BJ (cell line): ENCODE measurements around the gene DNAJC6. TPM values are rescaled to one million over a fixed set of nuclear protein-coding genes. Genes with fewer than 3 reads are reported as not detected.

ENCODE experiments used
- CTCF ChIA-PET: fragments of 350-600 bp; formaldehyde crosslinking; extraction: SDS; loops from one replicate; lab custom pipeline; 2021; ENCODE audit warnings: antibody characterized with exemption, inconsistent platforms; lab: Yijun Ruan, JAX
- POLR2A ChIA-PET: fragments of 300-600 bp; sonication (Branson Sonifier 250); formaldehyde crosslinking; extraction: SDS; loops from one replicate; lab custom pipeline; 2021; ENCODE audit warnings: antibody characterized with exemption; lab: Charles Lee
- DNase-seq: peaks from one replicate; pipeline ENCODE4 v3.0.0-alpha.2; 2011; ENCODE audit warnings: low read depth
- H3K27me3 ChIP-seq: 2 replicates; pipeline ENCODE4 v1.6.0; 2011; ENCODE audit warnings: low read length; ENCODE audit not compliant: control insufficient read depth, insufficient read depth
- H3K36me3 ChIP-seq: 2 replicates; pipeline ENCODE4 v1.5.1; 2011; ENCODE audit warnings: low read length; ENCODE audit not compliant: control insufficient read depth, insufficient read depth
- H3K4me3 ChIP-seq: 2 replicates; pipeline ENCODE4 v1.5.1; 2011; ENCODE audit warnings: low read depth, mild to moderate bottlenecking, control low read depth, low read length
- polyA plus RNA-seq: library from polyadenylated mRNA; depleted of rRNA; stranded (reverse); fragments of >200 nt; gene quantifications from 2 replicates; pipeline ENCODE4 v1.2.3, GENCODE V29; 2011
- TF ChIP-seq, protein P1 (sequence below): IDR thresholded peaks from 2 replicates; pipeline ENCODE4 v1.5.1; 2011; ENCODE audit warnings: low read depth, mild to moderate bottlenecking, control low read depth, inconsistent platforms, low read length, moderate library complexity; ENCODE audit not compliant: insufficient read depth

DNAJC6 gene
- polyA plus RNA-seq, 1 experiment, result 10.5 TPM

DNA sequence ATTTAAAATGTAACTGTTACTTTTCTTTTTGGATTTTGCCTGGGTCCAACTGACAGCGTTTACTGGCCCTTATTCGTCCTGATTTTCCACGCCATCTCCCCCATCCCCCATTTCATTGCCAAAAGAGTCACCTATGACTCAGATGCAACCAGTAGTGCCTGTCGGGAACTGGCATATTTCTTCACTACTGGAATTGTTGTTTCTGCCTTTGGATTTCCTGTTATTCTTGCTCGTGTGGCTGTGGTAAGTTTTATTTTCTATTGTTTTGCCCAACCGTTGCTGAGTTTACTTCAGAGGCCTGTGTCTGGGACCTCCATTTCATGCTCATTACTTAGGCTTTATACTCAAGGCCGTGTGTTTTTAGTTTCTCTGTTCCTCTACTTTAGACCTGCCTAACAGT lies 120.5 kb downstream of the DNAJC6 start:
- TF ChIP-seq, protein P1, sequence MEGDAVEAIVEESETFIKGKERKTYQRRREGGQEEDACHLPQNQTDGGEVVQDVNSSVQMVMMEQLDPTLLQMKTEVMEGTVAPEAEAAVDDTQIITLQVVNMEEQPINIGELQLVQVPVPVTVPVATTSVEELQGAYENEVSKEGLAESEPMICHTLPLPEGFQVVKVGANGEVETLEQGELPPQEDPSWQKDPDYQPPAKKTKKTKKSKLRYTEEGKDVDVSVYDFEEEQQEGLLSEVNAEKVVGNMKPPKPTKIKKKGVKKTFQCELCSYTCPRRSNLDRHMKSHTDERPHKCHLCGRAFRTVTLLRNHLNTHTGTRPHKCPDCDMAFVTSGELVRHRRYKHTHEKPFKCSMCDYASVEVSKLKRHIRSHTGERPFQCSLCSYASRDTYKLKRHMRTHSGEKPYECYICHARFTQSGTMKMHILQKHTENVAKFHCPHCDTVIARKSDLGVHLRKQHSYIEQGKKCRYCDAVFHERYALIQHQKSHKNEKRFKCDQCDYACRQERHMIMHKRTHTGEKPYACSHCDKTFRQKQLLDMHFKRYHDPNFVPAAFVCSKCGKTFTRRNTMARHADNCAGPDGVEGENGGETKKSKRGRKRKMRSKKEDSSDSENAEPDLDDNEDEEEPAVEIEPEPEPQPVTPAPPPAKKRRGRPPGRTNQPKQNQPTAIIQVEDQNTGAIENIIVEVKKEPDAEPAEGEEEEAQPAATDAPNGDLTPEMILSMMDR, result no peak
- Histone ChIP-seq H3K4me3 (no peak overlapping the region), H3K27me3 (no peaks in the 10 kb centered on the region), H3K36me3 (peaks cover 8% of the 10 kb centered on the region)
- DNase-seq, result no peak
- POLR2A ChIA-PET, result no interaction called here
- CTCF ChIA-PET, result interaction anchor here (0.8 to 3.6 kb wide), 7 partner anchors 10 to 256 kb away, joined by 3 to 22 read pairs (median 3); partner anchors contain the start of genes LEPR and LEPROT

DNA sequence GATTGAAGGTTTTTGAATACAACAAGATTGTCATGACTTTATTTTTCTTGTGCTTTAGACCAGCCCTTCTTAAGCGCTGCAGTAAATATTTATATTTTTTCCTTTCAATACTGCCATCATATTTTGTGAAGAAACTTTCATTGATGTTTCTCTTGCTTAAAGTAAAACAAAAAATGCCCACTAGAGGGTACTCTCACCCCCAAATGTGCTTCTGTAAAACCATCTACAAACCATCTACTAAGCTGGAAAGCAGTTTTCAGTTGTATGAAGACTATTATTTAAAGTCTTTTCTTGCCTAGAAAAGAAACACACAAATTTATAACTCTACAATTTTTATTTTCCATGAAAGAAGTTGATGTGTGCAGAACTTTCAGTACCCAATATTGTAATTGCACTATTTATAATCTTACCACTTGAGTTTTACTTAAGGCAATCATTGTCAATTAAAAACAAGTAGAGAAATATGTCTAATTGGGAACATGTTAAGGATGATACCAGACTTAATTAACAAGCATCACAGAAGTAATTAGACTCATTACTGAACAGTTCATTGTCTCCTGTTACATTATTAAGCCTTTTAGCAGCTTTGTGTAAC lies 121.9 kb downstream of the DNAJC6 start:
- ChIA-PET POLR2A (no interaction called here), CTCF (interaction anchor here (0.7 to 3.6 kb wide), 16 partner anchors 8 to 327 kb away, joined by 3 to 22 read pairs (median 4); no protein-coding TSS in a partner anchor)
- H3K27me3 ChIP-seq, result no peaks in the 10 kb centered on the region
- H3K36me3 ChIP-seq, result peaks cover 8% of the 10 kb centered on the region
- no peak for DNase-seq
- TF ChIP-seq, protein P1, result peak; percentile 61
- no peak overlapping the region for H3K4me3 ChIP-seq

DNA sequence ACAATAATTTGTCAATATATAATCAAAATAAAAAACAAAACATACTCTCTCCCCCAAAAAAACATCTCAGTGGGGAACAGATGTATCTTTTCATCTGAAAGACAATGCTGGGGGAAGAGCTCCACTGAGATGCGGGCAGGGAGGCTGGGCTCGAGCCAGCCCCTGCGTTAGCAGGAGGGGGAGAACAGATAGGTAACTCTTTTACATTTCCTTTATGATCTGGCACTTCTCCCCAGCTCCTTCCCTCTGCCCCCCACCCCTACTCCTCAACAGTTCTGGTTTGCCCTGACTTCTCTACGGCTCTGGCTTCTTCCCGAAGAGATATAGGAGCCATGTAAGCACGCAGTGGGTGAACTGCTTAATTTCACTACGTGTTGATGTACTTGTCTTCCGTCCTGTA lies 123.6 kb downstream of the DNAJC6 start:
- DNase-seq, result no peak
- TF ChIP-seq, protein P1, result no peak
- Histone ChIP-seq H3K36me3 (peaks cover 6% of the 10 kb centered on the region), H3K4me3 (no peak overlapping the region), H3K27me3 (no peaks in the 10 kb centered on the region)
- CTCF ChIA-PET, result no interaction called here
- POLR2A ChIA-PET, result no interaction called here

DNA sequence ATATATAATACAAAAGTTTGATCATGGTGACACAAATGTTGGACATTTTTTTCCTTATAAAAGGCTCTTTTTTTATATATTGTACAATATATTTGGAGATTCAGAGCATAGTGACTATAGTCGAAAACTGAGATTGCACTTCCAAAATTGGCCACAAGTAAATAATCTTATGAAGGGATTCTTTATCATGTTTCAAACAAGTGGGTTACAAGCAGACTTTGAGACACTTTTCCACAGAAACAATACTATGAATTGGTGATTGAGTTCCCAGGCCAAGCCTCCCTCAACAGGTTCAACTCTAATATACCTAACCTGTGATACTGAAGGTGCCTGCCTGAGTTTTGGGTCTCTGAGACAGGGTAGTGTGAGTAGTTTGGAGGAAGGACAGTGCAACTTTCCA lies 124.9 kb downstream of the DNAJC6 start:
- no peaks in the 10 kb centered on the region for H3K27me3 ChIP-seq
- ChIA-PET POLR2A (no interaction called here), CTCF (interaction anchor here (1.0 to 3.9 kb wide), 3 partner anchors 25 to 253 kb away, joined by 3 to 11 read pairs (median 4); no protein-coding TSS in a partner anchor)

DNA sequence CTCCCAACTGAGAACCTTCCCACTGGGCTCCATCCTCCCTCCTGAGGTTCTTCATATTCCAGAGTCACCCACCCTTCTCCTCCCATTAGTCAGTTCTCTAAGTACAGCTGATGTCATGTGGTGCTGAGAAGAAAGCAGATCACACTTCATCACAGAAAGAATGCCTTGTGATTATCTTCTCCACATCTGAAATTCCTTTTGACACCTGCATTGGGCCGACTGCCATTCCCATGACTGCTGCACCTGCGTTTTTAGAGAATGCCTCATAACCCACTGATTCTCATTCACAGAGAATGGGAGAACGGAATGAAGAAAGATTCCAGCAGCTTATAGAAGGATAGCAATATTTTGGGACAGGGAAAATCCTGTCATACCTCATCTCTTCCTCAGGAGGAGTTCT lies 125.4 kb downstream of the DNAJC6 start:
- no peak for DNase-seq
- Histone ChIP-seq H3K36me3 (peaks cover 5% of the 10 kb centered on the region), H3K4me3 (no peak overlapping the region), H3K27me3 (no peaks in the 10 kb centered on the region)
- ChIA-PET POLR2A (no interaction called here), CTCF (interaction anchor here (1.0 to 3.9 kb wide), 2 partner anchors 25 to 32 kb away, joined by 3 to 11 read pairs; no protein-coding TSS in a partner anchor)
- TF ChIP-seq, protein P1, result no peak

More for the DNA sequence above, 124.9 kb downstream of the DNAJC6 start:
- no peak overlapping the region for H3K4me3 ChIP-seq
- peaks cover 5% of the 10 kb centered on the region for H3K36me3 ChIP-seq
- TF ChIP-seq, protein P1, result no peak
- no peak for DNase-seq
